Measurements from ENCODE around the gene GGNBP2. TPM values are rescaled to one million over a fixed set of nuclear protein-coding genes. Genes with fewer than 3 reads are reported as not detected.
A peak's percentile ranks its signal among the peaks of the same experiment; 100 is the strongest.

Gene GGNBP2
- total and polyA plus RNA-seq, 2 experiments from 2014 or later = 48.1 to 54.3 TPM

DNA sequence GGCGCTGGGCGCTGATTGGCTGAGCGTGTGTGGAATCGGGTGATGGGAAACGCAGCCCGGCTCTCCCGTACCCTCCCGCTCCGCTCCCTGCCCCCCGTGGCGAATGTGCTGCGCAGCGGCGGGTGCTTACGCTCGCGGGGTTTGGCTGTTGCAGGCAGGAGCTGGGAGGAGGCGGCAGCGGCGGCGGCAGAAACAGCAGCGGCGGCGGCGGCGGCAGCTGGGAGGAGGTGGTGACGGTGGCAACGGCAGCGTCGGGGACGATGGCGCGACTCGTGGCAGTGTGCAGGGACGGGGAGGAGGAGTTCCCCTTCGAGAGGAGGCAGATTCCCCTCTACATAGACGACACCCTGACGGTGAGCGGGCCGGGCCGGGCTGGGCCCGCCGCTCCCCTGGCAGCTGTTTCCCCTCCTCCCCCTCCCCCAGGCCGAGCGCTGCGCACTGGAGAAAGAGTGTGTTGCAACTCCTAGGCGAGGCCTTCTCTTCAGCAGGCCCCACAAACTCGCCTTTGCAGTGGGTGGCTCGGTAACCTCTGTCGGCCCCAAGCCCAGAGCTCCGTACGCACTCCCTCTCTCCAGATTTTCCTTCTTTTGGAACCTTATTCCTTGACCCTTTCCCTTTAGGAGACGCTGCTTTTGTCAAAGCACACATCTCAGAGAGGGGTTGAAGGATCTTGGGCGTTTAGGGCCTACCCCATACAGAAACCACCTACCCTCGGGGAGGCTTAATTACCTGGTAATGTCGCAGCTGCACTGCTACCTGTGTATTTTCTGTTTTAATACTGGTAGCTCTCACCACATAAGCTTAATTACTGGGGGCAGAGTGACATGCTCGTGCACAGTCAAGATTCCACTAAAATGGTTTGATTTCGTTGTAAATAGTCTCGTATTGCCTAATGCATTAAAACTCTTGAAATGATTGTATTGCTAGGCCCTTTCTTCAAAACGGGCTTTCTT lies 1.0 kb downstream of the GGNBP2 start:
- Histone ChIP-seq H3K4me3 (peak overlapping the region; percentile 72), H3K27ac (peak overlapping the region; percentile 96), H3K4me1 (ENCODE audit: low read depth) (peaks cover 19% of the 10 kb centered on the region), H3K27me3 (no peaks in the 10 kb centered on the region), H3K36me3 (no peaks in the 10 kb centered on the region), H3K9me3 (ENCODE audit: low read depth) (no peaks in the 10 kb centered on the region)
- peak; percentile 98 to 99 for DNase-seq (ENCODE audit: low read depth in 1 of 2, low spot score in 1 of 2)
- TF ChIP-seq, protein P1, sequence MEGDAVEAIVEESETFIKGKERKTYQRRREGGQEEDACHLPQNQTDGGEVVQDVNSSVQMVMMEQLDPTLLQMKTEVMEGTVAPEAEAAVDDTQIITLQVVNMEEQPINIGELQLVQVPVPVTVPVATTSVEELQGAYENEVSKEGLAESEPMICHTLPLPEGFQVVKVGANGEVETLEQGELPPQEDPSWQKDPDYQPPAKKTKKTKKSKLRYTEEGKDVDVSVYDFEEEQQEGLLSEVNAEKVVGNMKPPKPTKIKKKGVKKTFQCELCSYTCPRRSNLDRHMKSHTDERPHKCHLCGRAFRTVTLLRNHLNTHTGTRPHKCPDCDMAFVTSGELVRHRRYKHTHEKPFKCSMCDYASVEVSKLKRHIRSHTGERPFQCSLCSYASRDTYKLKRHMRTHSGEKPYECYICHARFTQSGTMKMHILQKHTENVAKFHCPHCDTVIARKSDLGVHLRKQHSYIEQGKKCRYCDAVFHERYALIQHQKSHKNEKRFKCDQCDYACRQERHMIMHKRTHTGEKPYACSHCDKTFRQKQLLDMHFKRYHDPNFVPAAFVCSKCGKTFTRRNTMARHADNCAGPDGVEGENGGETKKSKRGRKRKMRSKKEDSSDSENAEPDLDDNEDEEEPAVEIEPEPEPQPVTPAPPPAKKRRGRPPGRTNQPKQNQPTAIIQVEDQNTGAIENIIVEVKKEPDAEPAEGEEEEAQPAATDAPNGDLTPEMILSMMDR (IDR thresholded peaks at IDR 0.05; ENCODE audit: low read depth, low read length) = no peak

DNA sequence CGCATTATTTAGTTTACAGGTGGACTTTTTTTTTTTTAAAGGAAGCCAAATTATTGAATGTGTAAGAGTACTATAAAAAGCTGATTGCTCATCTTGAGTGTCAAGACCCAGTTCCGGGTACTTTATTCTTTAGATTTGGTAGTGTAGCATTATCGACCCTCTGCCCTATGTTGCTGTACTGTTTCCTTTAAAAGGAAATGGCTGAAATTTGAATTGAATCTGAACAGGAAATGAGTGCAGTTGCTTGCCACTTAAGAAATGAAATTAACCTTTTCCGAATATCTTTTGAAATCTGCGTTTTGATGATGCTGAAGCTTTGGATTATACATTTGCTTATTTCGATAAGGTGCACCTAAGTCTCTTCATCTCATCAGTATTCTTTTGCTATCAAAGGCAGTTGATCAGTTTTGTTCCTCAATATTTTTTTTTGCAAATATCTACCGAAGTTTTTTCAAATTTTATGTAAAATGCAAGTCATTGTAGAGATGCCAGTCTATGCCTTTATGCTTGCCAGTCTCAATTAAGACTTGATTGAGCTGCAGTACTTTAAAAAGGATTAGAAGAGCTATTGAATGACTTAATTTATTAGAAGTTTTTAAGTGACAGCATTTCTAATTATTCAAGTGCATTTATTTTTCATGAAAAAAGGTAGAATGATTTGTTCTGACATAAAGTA lies 1.8 kb downstream of the GGNBP2 start:
- TF ChIP-seq, protein P1 (IDR thresholded peaks at IDR 0.05; ENCODE audit: low read depth, low read length) = no peak
- Histone ChIP-seq H3K9me3 (ENCODE audit: low read depth) (no peaks in the 10 kb centered on the region), H3K36me3 (no peaks in the 10 kb centered on the region), H3K27me3 (no peaks in the 10 kb centered on the region), H3K4me1 (ENCODE audit: low read depth) (peaks cover 19% of the 10 kb centered on the region), H3K4me3 (peak overlapping the region; percentile 72), H3K27ac (peak overlapping the region; percentile 96)
- DNase-seq (ENCODE audit: low read depth in 1 of 2, low spot score in 1 of 2) = peak in 1 of 2 donors; percentile 14

DNA sequence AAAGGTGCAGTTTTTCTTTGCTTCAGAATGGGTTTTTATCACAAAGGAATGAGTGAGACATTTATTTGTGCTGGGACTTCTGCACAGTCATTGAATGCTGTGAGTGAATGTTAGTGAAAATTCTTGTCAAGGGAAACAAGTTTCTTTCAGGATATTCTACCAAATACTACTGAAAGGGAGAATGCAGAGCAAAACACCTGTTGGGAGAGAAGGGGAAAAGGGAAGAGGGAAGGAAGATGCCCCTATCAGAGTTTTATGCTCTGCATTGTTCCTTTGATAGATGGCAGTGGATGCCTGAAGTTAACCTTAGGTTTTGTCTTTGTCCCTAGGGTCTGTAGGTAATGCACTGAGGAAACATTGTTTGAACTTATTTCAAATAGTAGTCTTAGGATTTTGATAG lies 3.1 kb downstream of the GGNBP2 start:
- no peak for DNase-seq (ENCODE audit: low read depth in 1 of 2, low spot score in 1 of 2)
- H3K36me3 ChIP-seq = no peaks in the 10 kb centered on the region
- peak overlapping the region; percentile 72 for H3K4me3 ChIP-seq
- no peaks in the 10 kb centered on the region for H3K27me3 ChIP-seq
- H3K27ac ChIP-seq = peak overlapping the region; percentile 96
- peaks cover 19% of the 10 kb centered on the region for H3K4me1 ChIP-seq (ENCODE audit: low read depth)
- TF ChIP-seq, protein P1 (IDR thresholded peaks at IDR 0.05; ENCODE audit: low read depth, low read length) = no peak
- no peaks in the 10 kb centered on the region for H3K9me3 ChIP-seq (ENCODE audit: low read depth)

DNA sequence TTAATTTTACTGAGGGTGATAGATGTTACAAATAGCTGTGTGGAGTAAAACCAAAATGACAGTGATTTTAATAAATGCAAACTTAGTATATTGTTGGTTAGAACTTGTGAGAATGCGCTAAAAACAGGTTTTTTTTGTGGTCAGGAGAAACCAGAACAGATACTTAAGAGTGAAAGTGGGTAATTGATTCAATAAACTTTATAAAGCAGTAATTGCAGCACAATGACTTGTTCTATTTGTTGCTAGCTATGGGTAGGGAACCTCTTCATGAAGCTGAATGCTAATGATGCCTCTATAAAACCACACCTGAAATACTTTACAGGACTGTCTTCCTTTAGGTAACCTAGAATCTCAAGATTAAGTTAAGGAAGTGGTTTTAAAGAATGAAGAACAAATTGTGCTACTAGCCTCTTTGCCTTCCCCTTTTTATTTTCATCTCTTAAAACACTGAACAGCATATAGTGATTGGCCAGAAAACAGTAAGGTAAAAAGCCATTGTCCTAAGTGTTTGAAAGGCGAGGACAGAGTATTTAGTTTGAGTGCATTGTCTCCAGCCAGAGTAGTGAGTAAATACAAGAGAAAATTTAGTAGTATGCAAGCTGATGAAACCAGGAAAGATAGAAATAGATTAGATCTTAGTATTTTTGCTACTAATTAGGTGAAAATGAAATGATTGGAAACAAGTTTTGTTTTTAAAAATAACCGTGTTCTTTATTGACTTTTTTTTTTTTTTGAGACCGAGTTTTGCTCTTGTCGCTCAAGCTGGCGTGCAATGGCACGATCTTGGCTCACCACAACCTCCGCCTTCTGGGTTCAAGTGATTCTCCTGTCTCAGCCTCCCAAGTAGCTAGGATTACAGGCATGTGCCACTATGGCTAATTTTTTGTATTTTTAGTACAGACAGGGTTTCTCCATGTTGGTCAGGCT lies 6.0 kb downstream of the GGNBP2 start:
- no peak for DNase-seq (ENCODE audit: low read depth in 1 of 2, low spot score in 1 of 2)
- H3K4me1 ChIP-seq (ENCODE audit: low read depth) = peaks cover 16% of the 10 kb centered on the region
- no peak overlapping the region for H3K4me3 ChIP-seq
- H3K36me3 ChIP-seq = peaks cover 3% of the 10 kb centered on the region
- no peak overlapping the region for H3K27ac ChIP-seq
- H3K27me3 ChIP-seq = no peaks in the 10 kb centered on the region
- no peaks in the 10 kb centered on the region for H3K9me3 ChIP-seq (ENCODE audit: low read depth)
- TF ChIP-seq, protein P1 (IDR thresholded peaks at IDR 0.05; ENCODE audit: low read depth, low read length) = no peak

DNA sequence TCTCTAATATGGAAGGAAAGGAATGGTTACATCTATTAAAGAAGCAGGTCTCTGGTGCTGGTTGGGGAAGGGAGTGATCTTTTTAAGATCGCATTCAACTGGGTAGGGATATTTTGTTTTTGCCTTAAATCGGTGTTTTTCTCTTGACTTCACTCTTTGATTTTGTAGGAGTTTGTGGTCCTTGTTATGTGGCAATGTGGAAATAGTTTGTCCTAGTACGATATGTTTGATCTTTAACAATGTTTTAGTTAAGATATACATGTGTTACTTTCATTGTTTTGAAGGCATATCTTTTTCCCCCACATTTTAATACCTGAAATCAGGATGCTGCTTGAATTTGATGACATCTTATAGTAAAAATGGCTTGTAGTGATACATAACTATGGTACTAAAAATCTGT lies 8.7 kb downstream of the GGNBP2 start:
- peaks cover 24% of the 10 kb centered on the region for H3K36me3 ChIP-seq

More for the DNA sequence above, 8.7 kb downstream of the GGNBP2 start:
- Histone ChIP-seq H3K9me3 (ENCODE audit: low read depth) (no peaks in the 10 kb centered on the region), H3K4me1 (ENCODE audit: low read depth) (no peaks in the 10 kb centered on the region), H3K27ac (no peak overlapping the region), H3K4me3 (no peak overlapping the region), H3K27me3 (no peaks in the 10 kb centered on the region)
- TF ChIP-seq, protein P1 (IDR thresholded peaks at IDR 0.05; ENCODE audit: low read depth, low read length) = no peak
- DNase-seq (ENCODE audit: low read depth in 1 of 2, low spot score in 1 of 2) = no peak
